Activated effector memory CD4-positive, alpha-beta T cell treated with Interleukin-2 at 50 U/mL for 16 hours (primary cell): Measurements from ENCODE around the gene SLC44A1.

Experiments used
- DNase-seq: peaks from one replicate; pipeline ENCODE4 v3.0.0-alpha.2; 2020

Gene SLC44A1

DNA sequence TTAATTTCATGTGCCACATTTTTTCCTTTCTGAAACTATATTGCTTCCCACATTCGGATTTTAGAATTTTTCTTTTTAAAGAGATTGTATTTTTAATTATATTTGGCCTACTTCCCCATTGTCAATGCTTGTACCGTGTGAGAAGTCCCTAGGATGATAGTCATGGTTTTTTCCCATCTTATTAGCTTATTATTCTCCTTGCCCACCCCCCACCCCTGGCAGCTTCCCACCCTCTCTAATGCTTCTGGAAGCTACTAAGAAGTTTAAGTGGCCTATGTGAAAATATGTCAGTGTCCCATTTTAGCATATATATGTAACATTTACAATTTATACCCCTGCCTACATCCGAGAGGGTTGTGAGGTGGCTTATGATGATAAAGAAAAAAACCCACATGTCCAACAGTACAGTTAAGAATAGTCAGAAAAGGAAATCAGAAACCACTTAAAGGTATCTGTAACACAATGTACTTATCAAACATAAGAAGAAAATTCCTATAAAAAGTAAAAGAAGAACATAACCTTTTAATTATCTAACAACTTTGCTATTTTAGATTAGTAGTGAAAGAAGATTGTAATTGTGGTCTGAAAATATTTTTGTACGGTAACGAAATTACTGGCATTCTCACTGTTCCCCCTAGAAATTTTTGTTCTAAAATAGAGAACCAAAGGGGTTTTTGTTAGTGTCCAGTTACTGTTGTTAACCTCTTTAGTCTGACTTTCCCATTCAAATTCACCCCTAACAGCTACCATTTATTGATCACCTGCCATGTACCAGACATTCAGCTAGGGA, 62.1 kb downstream of the SLC44A1 start:
- DNase-seq, result no peak

DNA sequence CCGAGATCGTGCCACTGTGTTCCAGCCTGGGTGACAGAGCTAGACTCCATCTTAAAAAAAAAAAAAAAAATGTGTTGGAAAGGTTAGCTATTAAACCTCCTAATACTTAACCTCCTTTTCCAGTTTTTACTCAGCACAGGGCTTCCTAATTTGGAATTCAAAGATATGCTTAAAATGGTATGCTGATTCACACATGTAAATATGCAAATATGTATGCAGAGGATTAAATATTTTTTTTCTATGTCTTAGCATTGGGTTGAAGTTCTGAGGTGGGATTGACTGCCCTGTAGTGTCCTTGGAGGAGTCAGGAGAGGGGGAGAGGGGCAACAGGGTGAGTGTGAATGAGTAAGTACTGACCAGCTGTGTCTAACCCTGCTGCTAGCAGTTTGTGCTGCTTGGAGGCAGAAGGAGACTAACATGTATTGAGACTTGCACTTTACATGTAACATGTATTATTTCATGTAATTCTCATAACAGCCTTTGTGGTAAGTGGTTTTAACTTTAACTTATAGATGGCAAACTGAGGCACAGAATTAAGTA, 63.2 kb downstream of the SLC44A1 start:
- DNase-seq, result no peak

DNA sequence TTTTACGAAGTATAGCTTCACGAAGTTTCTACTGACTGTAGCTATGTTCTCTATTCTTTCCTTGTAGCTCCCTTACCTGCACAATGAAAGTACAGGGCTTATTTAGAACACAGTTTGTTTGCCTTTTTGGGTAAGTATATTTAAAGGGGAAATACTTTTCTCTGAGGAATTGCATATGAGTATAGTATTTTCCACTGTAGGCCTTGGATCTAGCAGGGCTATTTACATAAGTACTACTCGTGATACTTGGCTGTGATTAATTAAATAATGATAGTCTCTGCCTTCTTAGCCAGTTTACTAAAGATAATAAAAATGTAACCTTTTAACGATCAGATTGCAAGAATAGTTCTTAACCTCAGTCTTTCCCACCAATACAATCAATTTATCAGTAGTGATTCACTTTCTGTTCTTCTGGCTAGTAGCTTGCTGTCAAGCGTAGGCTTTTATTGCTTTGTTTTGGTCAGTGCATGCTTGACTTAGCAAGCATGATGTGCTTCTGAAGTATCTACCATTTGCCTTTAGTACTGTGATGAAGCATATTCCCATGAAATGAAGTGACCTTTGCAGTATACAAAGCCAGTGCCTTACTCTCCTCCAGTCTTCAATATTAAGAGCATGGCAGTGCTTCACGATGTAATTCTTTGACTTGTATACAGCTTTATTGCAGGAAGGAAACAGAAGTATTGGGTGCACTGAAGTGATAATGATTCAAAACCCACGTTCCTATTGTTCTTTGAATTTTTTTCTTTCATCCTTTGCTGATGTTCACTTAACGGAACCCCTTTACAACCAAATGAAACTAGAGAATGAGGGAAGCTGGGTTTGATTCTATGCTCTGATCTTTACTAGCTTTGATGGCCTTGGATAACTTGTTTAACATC, 64.2 kb downstream of the SLC44A1 start:
- DNase-seq, result no peak

DNA sequence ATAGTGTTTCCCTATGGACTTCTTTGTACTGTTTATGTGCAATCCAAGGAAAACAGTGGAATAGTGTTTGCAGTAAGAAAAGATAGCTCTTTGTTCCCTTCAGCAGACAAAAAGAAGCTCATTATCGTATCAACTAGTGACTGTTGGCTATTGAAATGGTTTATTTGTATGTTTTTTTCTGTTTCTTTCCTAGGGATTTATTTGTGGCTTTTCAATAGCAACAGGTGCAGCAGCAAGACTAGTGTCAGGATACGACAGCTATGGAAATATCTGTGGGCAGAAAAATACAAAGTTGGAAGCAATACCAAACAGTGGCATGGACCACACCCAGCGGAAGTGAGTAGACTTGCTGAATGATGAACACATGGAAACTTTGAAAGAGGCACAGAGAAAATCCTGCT, 65.1 kb downstream of the SLC44A1 start:
- DNase-seq, result no peak

DNA sequence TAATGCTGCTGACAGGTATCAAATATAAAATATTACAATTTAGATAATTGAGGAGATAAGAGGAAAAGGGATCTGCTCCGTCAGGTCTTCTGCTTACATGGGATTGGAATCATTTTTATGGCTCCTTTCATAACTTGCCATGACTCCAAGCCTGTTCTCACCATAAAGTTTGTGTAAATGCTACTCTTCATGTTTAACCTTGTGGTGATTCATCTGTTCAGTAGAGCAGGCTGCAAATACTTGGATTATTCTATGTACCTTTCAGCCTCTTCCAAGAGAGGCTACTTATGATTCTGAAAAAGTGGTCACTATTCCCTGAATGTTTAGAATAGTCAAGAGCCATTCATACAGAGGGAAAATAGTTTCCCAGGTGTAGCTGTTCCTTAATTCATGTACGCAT, 66.9 kb downstream of the SLC44A1 start:
- no peak for DNase-seq

DNA sequence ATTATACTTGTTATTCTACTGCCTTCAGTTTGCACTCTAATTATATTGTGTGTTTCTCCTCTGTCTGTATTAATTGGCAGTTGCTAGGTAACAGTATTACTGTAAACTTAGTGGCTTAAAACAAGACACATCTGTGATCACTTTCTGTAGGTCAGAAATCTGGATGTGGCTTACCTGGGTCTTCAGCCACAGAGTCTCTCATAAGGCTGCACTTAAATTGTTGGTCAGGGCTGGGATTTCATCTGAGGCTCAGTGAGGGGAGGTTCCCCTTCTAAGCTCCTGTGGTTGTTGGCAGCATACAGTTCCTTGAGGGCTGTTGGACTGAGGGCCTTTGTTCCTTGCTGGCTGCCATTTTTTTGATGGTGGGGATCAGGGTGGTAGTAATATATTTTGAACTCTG, 68.8 kb downstream of the SLC44A1 start:
- no peak for DNase-seq

DNA sequence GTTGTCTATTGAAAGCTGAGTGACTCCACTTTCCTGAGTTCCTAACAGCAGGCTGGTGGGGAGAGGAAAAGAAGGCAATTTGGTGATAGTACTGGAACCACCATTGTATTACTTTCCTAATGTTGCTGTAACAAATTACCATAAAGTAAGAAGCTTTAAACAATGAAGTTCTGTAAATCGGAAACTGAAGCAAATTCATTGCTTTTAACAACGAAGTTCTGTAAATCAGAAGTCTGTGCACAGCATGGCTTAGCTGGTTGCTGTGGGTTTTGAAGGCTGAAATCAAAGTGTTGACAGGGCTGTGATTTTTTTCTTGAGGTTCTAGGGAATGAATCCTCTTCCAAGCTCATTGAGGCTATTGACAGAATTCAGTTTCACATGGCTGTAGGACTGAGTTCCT, 72.3 kb downstream of the SLC44A1 start:
- no peak for DNase-seq

DNA sequence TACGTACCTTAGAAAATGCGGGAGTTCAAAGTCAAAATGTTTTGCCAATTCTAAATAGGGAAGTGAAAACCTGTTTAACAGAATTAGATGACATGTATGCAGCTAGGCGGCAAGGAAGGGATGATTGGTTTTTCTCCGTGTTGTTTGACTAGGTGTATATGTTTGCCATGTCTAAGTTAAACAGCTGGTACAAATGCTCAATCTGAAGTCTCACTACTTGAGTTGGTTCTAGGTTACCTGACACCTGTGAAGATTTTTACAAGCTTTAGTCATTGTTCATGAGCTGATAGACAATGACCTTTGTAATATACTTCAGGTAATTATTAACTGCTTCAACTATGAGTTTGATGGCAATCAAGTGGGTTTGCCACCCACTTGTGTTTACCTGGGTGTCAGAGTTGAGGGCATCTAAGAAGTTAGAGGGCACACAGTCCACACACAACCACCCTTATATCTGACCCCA, 74.3 kb downstream of the SLC44A1 start:
- DNase-seq, result no peak

DNA sequence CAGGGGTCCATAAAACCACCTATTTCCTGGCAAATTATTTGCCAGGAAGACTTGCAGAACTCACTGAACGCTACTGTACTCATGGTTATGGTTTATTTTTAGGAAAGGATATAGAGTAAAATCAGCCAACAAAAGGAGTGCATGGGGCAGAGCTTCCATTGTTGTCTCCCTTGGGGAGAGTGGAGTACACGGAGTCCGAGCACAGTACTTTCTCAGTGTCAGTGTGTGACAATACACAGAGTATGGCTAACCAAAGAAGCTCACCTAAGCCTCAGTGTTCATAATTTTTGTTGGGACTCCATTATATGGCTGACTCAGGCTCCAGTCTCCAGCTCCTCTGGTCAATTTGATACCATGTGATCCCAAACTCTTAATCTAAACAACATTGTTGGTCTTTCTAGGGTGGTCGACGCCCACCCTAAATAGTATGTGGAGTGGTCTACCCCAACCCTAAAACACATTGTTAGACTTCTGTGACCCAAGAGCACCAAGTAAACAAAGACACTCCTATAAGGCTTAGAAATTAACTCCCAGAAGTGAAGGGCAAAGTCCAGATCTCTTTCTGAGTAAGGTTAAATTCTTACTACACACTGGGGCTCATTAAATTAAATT, 74.9 kb downstream of the SLC44A1 start:
- DNase-seq, result no peak

DNA sequence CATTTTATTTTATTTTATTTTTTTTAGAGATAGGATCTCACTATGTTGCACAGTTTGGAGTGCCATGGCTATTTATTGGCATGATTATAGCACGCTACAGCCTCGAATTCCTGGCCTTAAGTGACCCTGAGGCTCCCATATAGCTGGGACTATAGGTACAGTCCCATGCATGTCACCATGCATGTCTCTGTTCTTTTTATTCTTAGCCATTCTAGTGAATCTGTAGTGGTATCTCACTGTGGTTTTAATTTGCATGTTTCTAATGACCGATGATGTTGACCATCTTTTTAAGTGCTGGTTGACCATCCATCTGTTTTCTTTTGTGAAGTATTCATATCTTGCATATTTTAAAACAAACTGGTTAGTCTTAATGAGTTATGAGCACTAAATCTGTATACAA, 76.1 kb downstream of the SLC44A1 start:
- no peak for DNase-seq

DNA sequence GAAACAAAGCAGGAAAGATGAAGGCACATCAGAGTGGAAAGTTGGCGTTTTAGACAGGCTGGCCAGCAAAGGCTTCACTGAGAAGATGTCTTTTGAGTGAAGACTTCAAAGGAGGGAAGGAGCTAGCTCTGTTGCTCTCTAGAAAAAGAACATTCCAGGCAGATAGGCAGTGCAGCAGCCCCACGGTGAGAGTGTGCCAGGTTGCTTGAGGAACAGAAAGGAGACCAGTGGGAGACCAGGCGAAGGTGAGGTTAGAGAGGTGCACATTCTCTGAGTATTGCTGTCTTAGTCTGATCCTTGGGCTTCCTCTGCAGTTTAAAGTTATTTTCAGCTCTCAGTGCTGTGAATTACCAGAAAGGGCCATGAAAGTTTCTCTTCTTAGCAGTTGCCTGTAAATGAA, 83.8 kb downstream of the SLC44A1 start:
- no peak for DNase-seq

DNA sequence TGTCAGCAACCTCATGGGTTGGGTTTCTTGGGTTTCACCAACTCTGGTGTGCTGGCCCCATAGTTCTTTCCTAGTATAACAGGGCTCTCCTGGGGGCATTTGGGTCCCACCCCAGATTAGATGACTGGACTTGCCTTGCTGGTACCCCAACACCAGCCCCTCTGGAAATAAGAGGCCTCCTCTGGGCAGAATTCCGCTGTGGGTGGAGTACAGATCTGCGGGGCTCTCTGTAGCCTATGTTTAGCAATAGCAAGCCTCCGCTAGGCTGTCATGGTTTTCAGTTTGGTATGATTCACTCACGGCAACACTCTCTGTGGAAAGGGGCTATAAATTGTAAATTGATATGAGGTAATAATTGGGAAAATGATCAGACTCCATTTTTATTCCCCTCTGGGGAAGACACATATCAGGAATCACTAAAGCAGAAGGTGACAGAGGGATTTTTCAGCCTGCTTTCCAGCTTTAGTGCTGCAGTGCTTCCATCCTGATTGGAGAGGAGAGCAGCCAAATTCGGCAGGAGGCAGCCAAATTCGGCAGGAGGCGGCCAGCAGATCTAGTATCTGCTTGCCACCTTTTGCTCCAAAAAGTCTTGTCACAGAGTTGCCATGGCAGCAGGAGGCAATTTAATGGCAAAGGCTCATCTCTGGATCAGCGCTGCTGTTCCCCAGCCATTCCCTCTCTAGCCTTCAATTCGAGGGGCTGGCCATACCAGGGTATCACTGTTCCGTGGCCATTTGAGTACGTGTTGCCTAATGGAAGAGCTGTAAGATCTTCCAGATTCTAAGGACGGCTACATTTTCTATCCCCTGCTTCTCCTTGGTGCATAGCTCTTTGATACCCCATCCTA, 84.6 kb downstream of the SLC44A1 start:
- DNase-seq, result no peak

DNA sequence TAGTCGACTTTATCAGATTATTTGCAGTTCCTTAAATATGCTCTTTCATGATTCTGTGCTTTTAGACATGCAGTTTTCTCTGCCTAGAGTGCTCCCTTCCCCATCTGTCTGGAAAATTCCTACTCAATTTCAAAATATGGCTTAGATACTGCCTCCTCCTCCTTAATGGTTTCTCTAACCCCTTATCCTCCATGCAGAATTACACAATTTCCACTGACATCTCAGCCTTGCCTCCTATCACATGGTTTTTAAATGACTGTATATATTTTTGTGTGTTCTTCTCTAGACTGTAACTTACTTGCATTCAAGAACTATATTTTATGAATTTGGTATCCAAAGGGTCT, 85.2 kb downstream of the SLC44A1 start:
- no peak for DNase-seq

DNA sequence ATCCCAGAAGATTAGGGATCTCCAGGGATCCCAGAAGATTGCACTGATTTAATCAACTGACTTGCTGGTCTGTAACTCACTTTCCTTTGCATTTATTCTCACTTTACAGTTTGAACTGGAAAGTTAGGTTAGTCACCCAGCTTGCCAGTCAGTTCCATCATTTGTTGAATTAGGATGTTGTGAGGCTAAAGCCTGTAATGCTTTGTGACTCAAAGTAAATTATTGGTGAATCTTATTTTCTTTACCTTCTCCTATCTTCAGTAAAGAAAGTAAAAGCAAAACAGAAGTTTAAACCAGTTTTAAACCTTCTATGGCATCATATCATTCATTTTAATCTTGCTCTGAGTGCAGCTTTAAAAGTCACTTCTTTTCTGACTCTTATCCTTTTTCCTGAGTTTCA, 85.8 kb downstream of the SLC44A1 start:
- no peak for DNase-seq

DNA sequence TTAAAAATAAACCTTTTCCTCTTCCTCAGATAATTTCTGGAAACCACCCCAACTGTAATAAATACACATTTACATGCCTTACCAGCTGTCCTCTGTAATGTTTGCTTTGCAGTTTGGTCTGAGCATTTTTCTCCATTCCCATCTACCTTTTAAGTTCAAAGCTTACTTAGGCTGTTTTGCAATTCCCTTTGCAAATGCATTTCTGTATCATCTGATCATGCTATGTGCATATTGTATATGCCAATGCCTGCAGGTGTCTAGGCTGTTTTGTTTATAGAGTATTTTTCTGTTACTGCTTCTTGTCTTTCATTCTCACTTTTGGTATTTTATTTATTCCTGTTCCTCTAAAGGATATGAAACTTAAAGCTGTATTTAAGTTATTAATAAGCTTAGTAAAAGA, 86.3 kb downstream of the SLC44A1 start:
- no peak for DNase-seq

DNA sequence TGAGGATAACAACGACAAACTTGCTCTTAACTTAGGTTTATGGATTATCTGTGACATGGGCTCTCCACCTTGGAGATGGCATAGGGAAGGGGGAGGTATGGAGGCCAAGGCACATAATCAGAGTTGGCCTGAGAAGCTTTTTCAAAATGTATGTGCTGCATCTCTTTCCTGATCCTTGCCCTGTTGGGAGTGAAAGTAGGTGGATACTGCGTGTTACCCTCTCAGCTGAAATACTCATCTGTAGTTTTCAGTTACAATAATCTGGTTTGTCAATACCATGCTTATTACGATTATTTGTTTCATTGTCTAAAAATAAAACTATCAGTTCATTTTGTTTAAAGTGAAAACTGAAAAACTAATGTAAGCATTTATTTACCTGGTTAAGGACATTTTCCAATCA, 86.7 kb downstream of the SLC44A1 start:
- DNase-seq, result no peak

DNA sequence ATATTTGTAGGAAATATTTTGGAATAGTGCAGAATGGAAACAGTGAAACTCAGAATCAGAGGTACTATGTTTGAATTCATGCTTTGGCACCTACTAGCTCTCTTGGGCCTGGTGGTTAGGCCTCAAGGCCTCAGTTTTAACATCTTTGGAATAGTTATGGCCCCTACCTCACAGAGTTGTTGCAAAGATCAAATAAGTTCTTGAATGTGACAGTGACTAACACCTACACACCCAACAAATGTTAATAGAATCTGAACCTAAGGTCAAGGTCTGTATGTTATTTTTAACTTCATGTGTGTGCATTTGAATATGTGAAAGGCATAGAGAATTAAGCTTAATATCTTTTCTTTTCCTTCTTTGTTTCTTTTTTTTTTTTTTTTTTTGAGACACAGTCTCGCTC, 87.3 kb downstream of the SLC44A1 start:
- no peak for DNase-seq

DNA sequence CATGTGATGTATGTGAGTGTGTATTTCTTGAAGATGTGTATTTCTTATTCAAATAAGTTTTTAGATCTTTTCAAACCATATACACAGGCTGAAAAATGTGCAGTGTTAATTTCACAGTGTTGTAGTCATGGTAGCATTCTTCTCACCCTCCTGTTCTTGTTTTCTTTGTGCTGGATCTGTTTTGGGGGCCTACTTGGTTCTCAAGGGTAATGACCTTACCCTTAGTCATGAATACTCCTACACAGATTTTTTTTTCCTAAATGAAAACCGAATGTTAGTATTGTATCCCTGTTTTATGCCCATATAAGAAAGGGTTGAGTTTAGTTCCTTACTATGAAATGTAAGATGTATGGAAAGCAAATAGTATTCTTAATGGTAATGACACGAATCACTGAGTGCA, 88.0 kb downstream of the SLC44A1 start:
- no peak for DNase-seq

DNA sequence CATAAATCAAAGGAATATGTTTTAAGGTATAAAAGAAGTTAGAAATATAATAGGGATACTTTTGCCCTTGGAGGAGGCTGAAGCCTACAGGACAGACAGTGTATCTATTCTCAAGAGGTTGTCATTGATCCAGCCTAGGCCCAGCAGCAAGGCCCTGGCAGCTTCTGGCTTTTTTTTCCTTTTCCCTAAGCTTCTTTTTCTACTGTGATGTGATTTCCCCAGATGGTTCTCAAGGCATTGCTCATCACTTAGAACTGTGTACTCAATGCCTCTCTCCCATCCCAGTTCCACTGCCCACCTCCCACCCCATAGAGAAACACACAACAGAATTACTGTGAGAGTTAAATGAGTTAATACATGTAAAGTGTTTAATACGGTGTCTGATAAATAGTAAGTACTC, 88.6 kb downstream of the SLC44A1 start:
- no peak for DNase-seq

DNA sequence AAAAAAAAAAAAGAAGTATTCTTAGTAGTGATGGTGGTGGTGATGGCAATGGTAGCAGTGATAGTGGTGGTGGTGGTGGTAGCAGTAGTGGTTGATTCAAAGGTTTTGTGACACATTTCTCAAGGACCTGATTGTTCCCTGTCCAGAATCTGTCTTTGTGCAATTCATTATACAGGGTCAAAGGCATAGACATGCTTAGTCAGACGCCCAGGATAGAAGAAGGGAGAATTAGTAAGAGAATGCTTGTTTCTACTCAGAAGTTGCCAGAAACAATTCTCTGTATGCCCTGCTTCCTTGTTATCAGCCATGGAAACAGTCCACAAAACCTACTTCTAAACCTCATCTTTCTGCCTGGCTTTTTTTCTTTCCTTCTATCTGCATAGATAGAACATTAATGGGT, 89.4 kb downstream of the SLC44A1 start:
- no peak for DNase-seq

DNA sequence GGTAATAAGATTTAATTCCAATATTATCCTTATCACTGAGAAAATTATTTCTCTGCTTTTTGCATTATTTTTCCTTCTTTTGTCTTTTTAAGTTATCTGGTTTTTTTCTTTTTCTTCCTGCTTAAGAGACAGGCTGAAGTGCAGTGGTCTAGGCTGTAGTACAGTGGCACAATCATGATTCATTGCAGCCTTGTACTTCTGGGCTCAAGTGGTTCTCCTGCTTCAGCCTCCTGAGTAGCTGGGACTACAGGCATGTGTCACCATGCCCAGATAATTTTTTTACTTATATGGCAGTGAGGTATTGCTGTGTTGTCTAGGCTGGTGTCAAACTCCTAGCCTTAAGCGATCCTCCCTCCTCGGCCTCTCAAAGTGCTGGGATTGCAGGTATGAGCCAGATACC, 93.9 kb downstream of the SLC44A1 start:
- DNase-seq, result no peak

DNA sequence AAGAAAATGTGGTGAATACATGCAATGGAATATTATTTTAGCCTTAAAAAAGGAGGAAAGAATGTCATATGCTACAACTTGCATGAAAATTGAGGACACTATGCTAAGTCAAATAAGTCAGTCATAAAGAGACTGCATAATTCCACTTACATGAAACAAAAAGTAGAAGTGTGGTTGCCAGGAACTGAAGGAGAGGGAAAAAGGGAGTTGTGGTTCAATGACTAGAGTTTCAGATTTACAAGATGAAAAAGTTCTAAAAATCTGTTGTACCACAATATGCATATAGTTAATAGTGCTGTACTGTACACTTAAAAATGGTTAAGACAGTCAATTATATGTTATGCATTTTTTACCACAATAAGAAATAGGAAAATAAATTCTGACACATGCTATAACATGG, 95.4 kb downstream of the SLC44A1 start:
- DNase-seq, result no peak
